Choroid plexus epithelial cell (primary cell): ENCODE results near the gene PRPF4.

Experiments used
- DNase-seq: peaks from one replicate; pipeline ENCODE4 v3.0.0-alpha.2; 2010; ENCODE audit warnings: low read depth
- H3K4me3 ChIP-seq: 2 replicates; pipeline ENCODE4 v1.5.1; 2011; ENCODE audit warnings: low read depth, mild to moderate bottlenecking, control low read depth, low read length, moderate library complexity
- CTCF ChIP-seq: conservative IDR thresholded peaks from 2 replicates; pipeline ENCODE4 v1.5.1; 2011; ENCODE audit warnings: low read depth, mild to moderate bottlenecking, control low read depth, inconsistent platforms, low read length, moderate library complexity

Gene PRPF4

DNA sequence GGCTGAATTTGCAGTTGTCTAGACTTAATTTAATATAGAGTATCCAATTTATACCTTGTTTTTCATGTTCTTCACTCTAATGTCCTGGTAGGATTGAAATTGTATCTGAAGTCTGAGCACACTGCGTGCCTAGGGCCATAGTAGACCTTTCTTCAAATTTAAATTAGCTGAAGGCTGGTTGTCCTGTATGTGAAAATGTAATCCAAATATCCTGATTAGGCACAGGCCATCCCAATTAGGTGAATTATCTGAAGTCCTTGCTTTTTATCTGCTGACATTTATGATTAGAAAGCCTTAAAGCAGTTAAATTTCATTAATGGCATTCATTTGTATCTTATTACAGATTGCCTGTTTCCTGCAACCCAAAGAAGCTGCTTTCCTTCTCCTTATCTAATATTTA lies 20.5 kb upstream of the PRPF4 start:
- no peak overlapping the region for H3K4me3 ChIP-seq
- TF ChIP-seq CTCF: no peak
- DNase-seq: no peak

DNA sequence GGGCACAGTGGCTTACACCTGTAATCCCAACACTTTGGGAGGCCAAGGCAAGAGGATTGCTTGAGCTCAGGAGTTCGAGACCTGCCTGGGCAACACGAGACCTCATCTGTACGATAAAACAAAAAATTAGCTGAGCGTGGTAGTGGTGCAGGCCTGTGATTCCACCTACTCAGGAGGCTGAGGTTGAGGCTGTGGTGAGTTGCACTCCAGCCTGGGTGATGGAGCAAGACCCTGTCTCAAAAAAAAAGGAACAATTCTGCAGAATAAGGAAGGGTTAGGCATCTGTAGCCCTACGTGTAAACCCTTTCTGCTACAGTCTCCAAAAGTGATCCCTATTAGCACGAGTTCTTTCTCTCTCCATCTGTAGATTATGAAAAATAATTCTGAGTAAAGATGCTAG lies 20.0 kb upstream of the PRPF4 start:
- TF ChIP-seq CTCF: no peak

DNA sequence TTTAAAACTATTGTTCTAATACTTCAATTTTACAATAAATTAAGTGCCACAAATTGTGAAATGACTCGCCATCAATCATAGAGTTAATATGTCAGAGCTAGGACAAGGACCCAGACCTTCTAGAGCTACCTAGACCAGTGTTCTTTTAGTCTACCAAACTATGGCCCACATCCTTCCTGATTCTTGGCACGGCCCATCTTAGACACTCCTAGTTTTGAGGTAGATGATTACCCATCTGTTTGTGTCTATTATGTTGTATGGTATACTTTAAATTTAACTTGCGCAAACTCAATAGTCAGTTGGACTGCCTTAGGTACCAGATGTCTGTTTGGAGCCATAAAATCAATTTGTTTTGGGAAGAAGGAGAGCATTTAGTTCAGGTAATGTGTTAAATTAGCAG lies 17.6 kb upstream of the PRPF4 start:
- H3K4me3 ChIP-seq: no peak overlapping the region
- no peak for DNase-seq
- TF ChIP-seq CTCF: no peak

More for the DNA sequence above, 20.0 kb upstream of the PRPF4 start:
- DNase-seq: no peak
- H3K4me3 ChIP-seq: no peak overlapping the region

- no peak for TF ChIP-seq CTCF
- DNase-seq: no peak
- no peak overlapping the region for H3K4me3 ChIP-seq
Observed at GRCh38 chr9:113258282-113258681, 17.2 kb upstream of the PRPF4 start.

DNA sequence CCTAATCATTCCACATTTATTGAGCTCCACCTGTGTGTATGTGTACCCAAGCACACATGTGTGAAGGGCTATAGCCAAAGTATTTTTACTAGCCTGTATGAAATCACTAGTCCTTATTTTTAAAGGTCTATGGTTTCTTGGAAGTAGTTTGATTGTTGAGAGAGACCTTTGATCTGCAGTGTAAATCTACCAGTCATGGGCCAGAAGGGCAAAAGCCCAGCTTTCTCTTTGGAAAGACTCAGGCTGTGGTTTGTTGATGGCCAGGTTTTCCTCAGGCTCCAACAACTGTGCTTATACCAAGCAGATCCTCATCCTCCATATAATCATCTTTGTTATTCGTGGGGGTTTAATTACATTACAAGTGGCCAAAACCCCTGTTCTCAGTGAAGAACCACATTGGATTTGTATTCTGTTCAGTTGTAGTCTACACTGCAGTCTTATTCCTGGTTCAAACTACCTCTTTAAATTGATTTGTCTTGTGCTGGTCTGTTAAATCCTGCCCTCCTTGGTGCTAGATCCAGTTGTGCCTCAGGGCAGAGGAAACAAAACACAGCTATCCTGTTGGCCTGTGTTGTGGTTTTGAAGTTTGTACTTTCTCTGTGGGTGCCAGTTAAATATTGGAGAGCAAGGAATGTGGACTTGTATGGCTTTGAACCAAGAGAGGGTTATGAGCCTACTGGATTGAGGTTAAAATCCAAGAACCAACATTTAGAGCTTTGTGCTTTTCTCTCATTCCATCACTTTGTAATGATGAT lies 13.4 kb upstream of the PRPF4 start:
- TF ChIP-seq CTCF: no peak
- no peak overlapping the region for H3K4me3 ChIP-seq
- no peak for DNase-seq

GRCh38 chr9:113266174-113266573 lies 9.3 kb upstream of the PRPF4 start:
- DNase-seq: no peak
- TF ChIP-seq CTCF: no peak
- no peak overlapping the region for H3K4me3 ChIP-seq

- H3K4me3 ChIP-seq: no peak overlapping the region
- no peak for TF ChIP-seq CTCF
- no peak for DNase-seq
Observed at GRCh38 chr9:113267911-113268566, 7.4 kb upstream of the PRPF4 start.
